Keratinocyte (primary cell): ENCODE results near the gene ELAVL2. TPM values are rescaled to one million over a fixed set of nuclear protein-coding genes. Genes with fewer than 3 reads are reported as not detected.

Source experiments
- DNase-seq: peaks from one replicate; pipeline ENCODE4 v3.0.0-alpha.2; 2011; ENCODE audit warnings: low read depth, missing footprints, low spot score
- FAIRE-seq: peaks from 2 replicates; lab custom pipeline; 2011; peaks lifted over from hg19 to GRCh38; lab: Jason Lieb, UNC
- H2AFZ ChIP-seq: 2 replicates; pipeline ENCODE4 v1.6.0; 2012; ENCODE audit warnings: low read length, control low read depth, inconsistent platforms; ENCODE audit not compliant: control insufficient read depth
- H3K27ac ChIP-seq: 2 replicates; pipeline ENCODE4 v1.5.1; 2011; ENCODE audit warnings: low read length; ENCODE audit not compliant: control insufficient read depth, insufficient read depth
- H3K27me3 ChIP-seq: 3 replicates; pipeline ENCODE4 v1.6.0; 2011; ENCODE audit warnings: low read length; ENCODE audit not compliant: control insufficient read depth, insufficient read depth; ENCODE audit errors: extremely low read depth
- H3K36me3 ChIP-seq, 2 experiments: 2 replicates in 1 of 2; 3 replicates in 1 of 2; pipeline ENCODE4 v1.5.1; 2011; ENCODE audit warnings: low read length in 2 of 2, mild to moderate bottlenecking in 1 of 2; ENCODE audit not compliant: control insufficient read depth in 2 of 2, insufficient read depth in 2 of 2; ENCODE audit errors: extremely low read depth in 1 of 2
- H3K4me1 ChIP-seq: 3 replicates; pipeline ENCODE4 v1.5.1; 2011; ENCODE audit warnings: low read length; ENCODE audit not compliant: control insufficient read depth, insufficient read depth; ENCODE audit errors: extremely low read depth
- H3K4me2 ChIP-seq: 3 replicates; pipeline ENCODE4 v1.6.0; 2011; ENCODE audit warnings: low read depth, low read length; ENCODE audit not compliant: control insufficient read depth, insufficient read depth; ENCODE audit errors: extremely low read depth
- H3K4me3 ChIP-seq, 3 experiments: fragments of 200-600 bp in 1 of 3; sonication (generic) in 1 of 3; 2 replicates in 2 of 3; 3 replicates in 1 of 3; pipeline ENCODE4 v1.5.1; 2011 to 2016; ENCODE audit warnings: low read length in 3 of 3, mild to moderate bottlenecking in 3 of 3, control low read depth in 2 of 3, inconsistent platforms in 1 of 3, low read depth in 1 of 3, mixed read lengths in 1 of 3, mixed run types in 1 of 3, moderate library complexity in 1 of 3; ENCODE audit not compliant: control insufficient read depth in 2 of 3, insufficient read depth in 2 of 3; ENCODE audit errors: extremely low read depth in 1 of 3
- H3K79me2 ChIP-seq: 2 replicates; pipeline ENCODE4 v1.6.0; 2012; ENCODE audit warnings: low read length; ENCODE audit not compliant: control insufficient read depth, insufficient read depth
- H3K9ac ChIP-seq: 3 replicates; pipeline ENCODE4 v1.6.0; 2011; ENCODE audit warnings: low read length; ENCODE audit not compliant: control insufficient read depth, insufficient read depth; ENCODE audit errors: extremely low read depth
- H3K9me1 ChIP-seq: 3 replicates; pipeline ENCODE4 v1.6.0; 2011; ENCODE audit warnings: low read length; ENCODE audit not compliant: control insufficient read depth, insufficient read depth; ENCODE audit errors: extremely low read depth
- H3K9me3 ChIP-seq: 2 replicates; pipeline ENCODE4 v1.5.1; 2012; ENCODE audit warnings: low read depth, low read length; ENCODE audit not compliant: control insufficient read depth
- H4K20me1 ChIP-seq: 3 replicates; pipeline ENCODE4 v1.6.0; 2011; ENCODE audit warnings: low read length; ENCODE audit not compliant: control insufficient read depth, insufficient read depth; ENCODE audit errors: extremely low read depth
- CTCF ChIP-seq, 3 experiments: IDR thresholded peaks in 1 of 3; conservative IDR thresholded peaks in 1 of 3; optimal IDR thresholded peaks in 1 of 3; 2 replicates in 2 of 3; 3 replicates in 1 of 3; pipeline versions ENCODE3 to v1.5.1; 2011; ENCODE audit warnings: low read length in 3 of 3, mild to moderate bottlenecking in 3 of 3, moderate library complexity in 2 of 3, control low read depth in 1 of 3, inconsistent platforms in 1 of 3; ENCODE audit not compliant: insufficient read depth in 2 of 3; ENCODE audit errors: extremely low read depth in 1 of 3
- EZH2 ChIP-seq: IDR thresholded peaks from one replicate; pipeline ENCODE4 v1.6.1; 2012; ENCODE audit warnings: inconsistent platforms, mild to moderate bottlenecking, low read length, moderate library complexity
- dilution Hi-C: fragments of 300-500 bp; cut with MboI; formaldehyde crosslinking; loops from one replicate; pipeline ENCODE4 v1.7.0; 2020; ENCODE audit warnings: low sequenced_read_pairs; ENCODE audit not compliant: extremely low pct_ligation_motif_present
- polyA plus RNA-seq, 5 experiments: library from polyadenylated mRNA; depleted of rRNA in 3 of 5; stranded (reverse) in 3 of 5; stranded (forward) in 1 of 5; unstranded in 1 of 5; fragments of >200 nt; gene quantifications; 1 replicate in 1 of 5; 2 replicates in 3 of 5; 3 replicates in 1 of 5; pipeline versions ENCODE4 v1.2.1 to v1.2.3, GENCODE V29; 2011 to 2012; ENCODE audit warnings: missing spikeins in 2 of 5, low read depth in 1 of 5, low replicate concordance in 1 of 5

ELAVL2 gene
- polyA plus RNA-seq, 1 donor (not counting 4 experiments of a cell fraction or from before 2014, with no cell fraction given): 4.3 TPM

DNA sequence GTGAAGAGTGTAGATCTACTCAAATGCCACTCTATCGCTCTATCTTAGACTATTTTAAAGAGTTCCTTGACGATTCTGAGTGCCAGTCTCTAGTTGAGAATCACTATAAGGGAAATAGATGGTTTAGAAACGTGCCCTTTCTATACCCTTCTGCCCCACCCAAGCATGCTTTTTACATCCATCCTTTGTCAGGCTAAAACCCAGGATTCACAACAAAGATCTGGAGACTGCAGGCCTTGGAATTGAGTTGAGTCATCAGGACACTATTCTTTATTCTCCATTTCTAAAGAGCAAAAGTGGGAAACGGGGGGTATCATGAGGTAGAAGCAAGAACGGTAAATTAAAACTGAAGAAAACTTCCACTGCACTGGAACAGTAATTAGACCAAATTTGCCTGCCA is 48.7 kb downstream of the ELAVL2 start:
- Histone ChIP-seq H3K9me1 (no peaks in the 10 kb centered on the region), H3K4me3 (no peak overlapping the region), H3K4me1 (peaks cover 29% of the 10 kb centered on the region), H3K79me2 (no peaks in the 10 kb centered on the region), H3K9me3 (no peaks in the 10 kb centered on the region), H3K27ac (no peak overlapping the region), H3K27me3 (no peaks in the 10 kb centered on the region), H3K36me3 (no peaks in the 10 kb centered on the region), H2AFZ (no peak overlapping the region), H4K20me1 (no peaks in the 10 kb centered on the region), H3K4me2 (no peak overlapping the region), H3K9ac (no peak overlapping the region)
- dilution Hi-C loops: no loop called here
- DNase-seq: no peak
- FAIRE-seq: no peak
- TF ChIP-seq CTCF (optimal IDR thresholded peaks at IDR 0.05 in 1 of 3, IDR thresholded peaks at IDR 0.05 in 1 of 3, conservative IDR thresholded peaks at IDR 0.05 in 1 of 3; ENCODE audit: extremely low read depth in 1 of 3, insufficient read depth in 2 of 3, low read length in 3 of 3) (no peak), EZH2 (no peak)

- FAIRE-seq: peak; percentile 49
Observed at GRCh38 chr9:23775549-23775948, 50.5 kb downstream of the ELAVL2 start.

More at GRCh38 chr9:23775549-23775948, 50.5 kb downstream of the ELAVL2 start:
- no peaks in the 10 kb centered on the region for H3K79me2 ChIP-seq
- no peak overlapping the region for H3K4me3 ChIP-seq
- no peak for TF ChIP-seq CTCF (optimal IDR thresholded peaks at IDR 0.05 in 1 of 3, IDR thresholded peaks at IDR 0.05 in 1 of 3, conservative IDR thresholded peaks at IDR 0.05 in 1 of 3; ENCODE audit: extremely low read depth in 1 of 3, insufficient read depth in 2 of 3, low read length in 3 of 3)
- TF ChIP-seq EZH2: no peak
- H3K4me2 ChIP-seq: peak overlapping the region; percentile 60
- peaks cover 2% of the 10 kb centered on the region for H3K9me1 ChIP-seq
- H3K4me1 ChIP-seq: peaks cover 47% of the 10 kb centered on the region
- no peaks in the 10 kb centered on the region for H3K27me3 ChIP-seq
- peak overlapping the region; percentile 20 for H3K27ac ChIP-seq
- H4K20me1 ChIP-seq: no peaks in the 10 kb centered on the region
- dilution Hi-C loops: no loop called here
- no peak overlapping the region for H3K9ac ChIP-seq
- DNase-seq: no peak
- peak overlapping the region; percentile 56 for H2AFZ ChIP-seq
- H3K9me3 ChIP-seq: no peaks in the 10 kb centered on the region
- H3K36me3 ChIP-seq: no peaks in the 10 kb centered on the region
